Right cardiac atrium (tissue), 5 donors: ENCODE results near the gene MRPS18B. TPM values are rescaled to one million over a fixed set of nuclear protein-coding genes. Genes with fewer than 3 reads are reported as not detected.

Experiments used
- ATAC-seq, 2 donors: fragments of 200-7000 bp; cut with Tn5 transposase; one replicate each; pipeline versions ENCODE4 v1.8.0 to v1.9.1; 2020; ENCODE audit warnings: moderate library complexity in 2 of 2, mild to moderate bottlenecking in 1 of 2
- DNase-seq, 3 donors: peaks; one replicate each; pipeline ENCODE4 v3.0.0-alpha.2; 2020
- H3K27ac ChIP-seq: one replicate; pipeline ENCODE4 v1.5.1; 2013; ENCODE audit warnings: mild to moderate bottlenecking, low read length, control low read depth, moderate library complexity
- H3K27me3 ChIP-seq: one replicate; pipeline ENCODE4 v1.6.1; 2013; ENCODE audit not compliant: control insufficient read depth, insufficient read depth
- H3K4me1 ChIP-seq: one replicate; pipeline ENCODE4 v1.6.1; 2013; ENCODE audit warnings: low read length; ENCODE audit not compliant: control insufficient read depth, insufficient read depth
- H3K4me3 ChIP-seq: one replicate; pipeline ENCODE4 v1.5.1; 2013; ENCODE audit warnings: low read length, control low read depth
- H3K9me3 ChIP-seq: one replicate; pipeline ENCODE4 v1.6.1; 2013; ENCODE audit warnings: low read length; ENCODE audit not compliant: control insufficient read depth
- WGBS: extraction: QIAGEN DNeasy Blood & Tissue Kit; methylation state at CpG from one replicate; pipeline ENCODE4 v1.1.7; 2013; 5-methylcytosine and 5-hydroxymethylcytosine counted together
- intact Hi-C, 4 donors: fragments of 100-400 bp; cut with DNase I; formaldehyde crosslinking; loops; one replicate each; pipeline versions ENCODE4 v1.11.0 to v1.14.0; 2022 to 2023
- polyA plus RNA-seq: library from polyadenylated mRNA; stranded (reverse); fragments of 200-250 nt; gene quantifications from one replicate; pipeline ENCODE4 v1.2.3, GENCODE V29; 2013
- total RNA-seq, 4 donors: library from RNA; stranded (reverse); fragmentation: NEBNext Ultra II Directional; extraction: Animal tissue kit (Norgen Biotek cat#: 25700); gene quantifications; one replicate each; pipeline ENCODE4 v1.2.1, GENCODE V29; 2021
- donor health status: healthy with polysubstance abuse.
- donor health status: DM: no; HTN: yes; CAD: no.
- donor health status: DM: no; HTN: no; CAD: no.
- donor health status: DM: no; HTN: yes; CAD: no; lungs with severe emphysema.
- donor health status: DM: yes; HTN: yes; CAD: no.

The MRPS18B gene
- total and polyA plus RNA-seq, 5 donors, result 60.2 to 97.6 (median 75.9) TPM

- Histone ChIP-seq H3K4me1 (peaks cover 6% of the 10 kb centered on the region), H3K4me3 (peak overlapping the region; percentile 99), H3K27me3 (no peaks in the 10 kb centered on the region), H3K27ac (peak overlapping the region; percentile 100), H3K9me3 (no peaks in the 10 kb centered on the region)
- WGBS, result under 1% methylated on average over 10 of the region's 10 CpGs
- DNase-seq (peak in 1 of 3 donors; percentile 30), ATAC-seq (peak in 1 of 2 donors; percentile 5)
- intact Hi-C loops, result no loop called here
Observed at GRCh38 chr6:30615219-30615957, 2.3 kb upstream of the MRPS18B start.

GRCh38 chr6:30615958-30616810 lies 1.5 kb upstream of the MRPS18B start:
- H3K4me1 ChIP-seq, result peaks cover 6% of the 10 kb centered on the region
- peak overlapping the region; percentile 99 for H3K4me3 ChIP-seq
- ATAC-seq, result no peak
- intact Hi-C loops, result no loop called here
- no peaks in the 10 kb centered on the region for H3K9me3 ChIP-seq
- no peaks in the 10 kb centered on the region for H3K27me3 ChIP-seq
- H3K27ac ChIP-seq, result peak overlapping the region; percentile 99
- under 1% methylated on average over 10 of the region's 10 CpGs for WGBS
- DNase-seq, result peak in 1 of 3 donors; percentile 38

- no peaks in the 10 kb centered on the region for H3K9me3 ChIP-seq
- peaks cover 6% of the 10 kb centered on the region for H3K4me1 ChIP-seq
- H3K27ac ChIP-seq, result peak within 1 kb of the TSS; percentile 99
- ATAC-seq, result peak; percentile 90 to 92
- no peaks in the 10 kb centered on the region for H3K27me3 ChIP-seq
- H3K4me3 ChIP-seq, result peak within 1 kb of the TSS; percentile 99
- peak; percentile 99 for DNase-seq
- under 1% methylated on average over 40 of the region's 40 CpGs for WGBS
- intact Hi-C loops, result no loop called here
Observed at GRCh38 chr6:30616811-30617564, 652 bp upstream of the MRPS18B start, which contains the start of gene PPP1R10. TSS of gene PPP1R10 (minus strand) at chr6:30617243. CDS start at chr6:30609944, 7,299 bp downstream.

GRCh38 chr6:30618270-30618797 lies 694 bp downstream of the MRPS18B start:
- H3K4me1 ChIP-seq, result peaks cover 4% of the 10 kb centered on the region
- no peak for DNase-seq
- no peaks in the 10 kb centered on the region for H3K9me3 ChIP-seq
- WGBS, result 6% methylated on average over 8 of the region's 8 CpGs
- H3K4me3 ChIP-seq, result peak overlapping the region; percentile 76
- no peak for ATAC-seq
- no peaks in the 10 kb centered on the region for H3K27me3 ChIP-seq
- intact Hi-C loops, result no loop called here
- H3K27ac ChIP-seq, result peak overlapping the region; percentile 85

- intact Hi-C loops, result no loop called here
- DNase-seq (no peak), ATAC-seq (no peak)
- Histone ChIP-seq H3K27ac (no peak overlapping the region), H3K4me1 (peaks cover under 1% of the 10 kb centered on the region), H3K4me3 (no peak overlapping the region), H3K27me3 (no peaks in the 10 kb centered on the region), H3K9me3 (no peaks in the 10 kb centered on the region)
- WGBS, result 94% methylated on average over 11 of the region's 11 CpGs
Observed at GRCh38 chr6:30619561-30619960, 1.9 kb downstream of the MRPS18B start.

GRCh38 chr6:30625511-30625910 lies 7.9 kb downstream of the MRPS18B start:
- Histone ChIP-seq H3K4me3 (no peak overlapping the region), H3K27ac (no peak overlapping the region), H3K9me3 (no peaks in the 10 kb centered on the region), H3K4me1 (no peaks in the 10 kb centered on the region), H3K27me3 (no peaks in the 10 kb centered on the region)
- WGBS, result 96% methylated on average over 8 of the region's 8 CpGs
- intact Hi-C loops, result no loop called here
- ATAC-seq (no peak), DNase-seq (no peak)

GRCh38 chr6:30626484-30627366 lies 9.1 kb downstream of the MRPS18B start, which contains the start of gene ATAT1:
TSS of gene ATAT1 (plus strand) at chr6:30626874.
- WGBS, result 3% methylated on average over 36 of the region's 36 CpGs
- DNase-seq (peak; percentile 91 to 97 (median 96)), ATAC-seq (peak; percentile 96)
- peak within 1 kb of the TSS; percentile 85 for H3K27ac ChIP-seq
- peak within 1 kb of the TSS; percentile 45 for H3K4me3 ChIP-seq
- no peaks in the 10 kb centered on the region for H3K27me3 ChIP-seq
- no peaks in the 10 kb centered on the region for H3K9me3 ChIP-seq
- intact Hi-C loops, result no loop called here
- H3K4me1 ChIP-seq, result no peaks in the 10 kb centered on the region

- intact Hi-C loops, result no loop called here
- WGBS, result 99% methylated on average over 3 of the region's 3 CpGs
- Histone ChIP-seq H3K27me3 (no peaks in the 10 kb centered on the region), H3K4me3 (no peak overlapping the region), H3K27ac (no peak overlapping the region), H3K9me3 (no peaks in the 10 kb centered on the region), H3K4me1 (no peaks in the 10 kb centered on the region)
- ATAC-seq, result no peak
- no peak for DNase-seq
Observed at GRCh38 chr6:30635834-30636233, 18.2 kb downstream of the MRPS18B start.

- H3K4me1 ChIP-seq, result no peaks in the 10 kb centered on the region
- intact Hi-C loops, result no loop called here
- no peak overlapping the region for H3K4me3 ChIP-seq
- WGBS, result 81% methylated on average over 10 of the region's 10 CpGs
- H3K9me3 ChIP-seq, result no peaks in the 10 kb centered on the region
- no peak for DNase-seq
- no peak overlapping the region for H3K27ac ChIP-seq
- no peaks in the 10 kb centered on the region for H3K27me3 ChIP-seq
- no peak for ATAC-seq
Observed at GRCh38 chr6:30640481-30640880, 22.8 kb downstream of the MRPS18B start.

- H3K27me3 ChIP-seq, result no peaks in the 10 kb centered on the region
- WGBS, result 86% methylated on average over 1 of the region's 1 CpG
- H3K27ac ChIP-seq, result no peak overlapping the region
- ATAC-seq (no peak), DNase-seq (no peak)
- intact Hi-C loops, result no loop called here
- no peaks in the 10 kb centered on the region for H3K9me3 ChIP-seq
- no peak overlapping the region for H3K4me3 ChIP-seq
- no peaks in the 10 kb centered on the region for H3K4me1 ChIP-seq
Observed at GRCh38 chr6:30641048-30641447, 23.4 kb downstream of the MRPS18B start.
